Astrocyte of the cerebellum (primary cell): ENCODE data around the gene TACR1.

ENCODE experiments used
- DNase-seq: peaks from one replicate; pipeline ENCODE4 v3.0.0-alpha.2; 2011; ENCODE audit warnings: low read depth
- H3K4me3 ChIP-seq: 2 replicates; pipeline ENCODE4 v1.5.1; 2011; ENCODE audit warnings: mild to moderate bottlenecking, low read depth, low read length, moderate library complexity
- CTCF ChIP-seq: IDR thresholded peaks from 2 replicates; pipeline ENCODE4 v1.5.1; 2012; ENCODE audit warnings: low read length, low read depth, moderate library complexity, mild to moderate bottlenecking; ENCODE audit errors: missing control alignments
- in situ Hi-C: cut with HindIII; loops from 2 replicates; pipeline ENCODE4 v1.10.0; 2017; ENCODE audit warnings: low sequenced_read_pairs

Gene TACR1

GRCh38 chr2:75170889-75171288 lies 28.4 kb downstream of the TACR1 start:
- no peak for DNase-seq
- in situ Hi-C loops: no loop called here
- no peak overlapping the region for H3K4me3 ChIP-seq
- no peak for TF ChIP-seq CTCF

- TF ChIP-seq CTCF: no peak
- in situ Hi-C loops: no loop called here
- DNase-seq: no peak
- H3K4me3 ChIP-seq: no peak overlapping the region
Observed at GRCh38 chr2:75168186-75168585, 31.1 kb downstream of the TACR1 start.

- TF ChIP-seq CTCF: no peak
- DNase-seq: no peak
- in situ Hi-C loops: no loop called here
Observed at GRCh38 chr2:75166491-75166890, 32.8 kb downstream of the TACR1 start.

GRCh38 chr2:75162897-75163296 lies 36.4 kb downstream of the TACR1 start:
- no peak for TF ChIP-seq CTCF
- in situ Hi-C loops: no loop called here
- DNase-seq: no peak
- no peak overlapping the region for H3K4me3 ChIP-seq

More at GRCh38 chr2:75166491-75166890, 32.8 kb downstream of the TACR1 start:
- no peak overlapping the region for H3K4me3 ChIP-seq

GRCh38 chr2:75162259-75162658 lies 37.1 kb downstream of the TACR1 start:
- H3K4me3 ChIP-seq: no peak overlapping the region
- in situ Hi-C loops: no loop called here
- DNase-seq: no peak
- no peak for TF ChIP-seq CTCF

- TF ChIP-seq CTCF: peak; percentile 23
- in situ Hi-C loops: no loop called here
- no peak for DNase-seq
- H3K4me3 ChIP-seq: no peak overlapping the region
Observed at GRCh38 chr2:75157435-75157834, 41.9 kb downstream of the TACR1 start.

- no peak overlapping the region for H3K4me3 ChIP-seq
- in situ Hi-C loops: no loop called here
- TF ChIP-seq CTCF: no peak
- DNase-seq: no peak
Observed at GRCh38 chr2:75155115-75155514, 44.2 kb downstream of the TACR1 start.
